Activated CD8-positive, alpha-beta memory T cell treated with anti-CD3 and anti-CD28 coated beads for 48 hours (primary cell): ENCODE data around the gene DOCK9.

Source experiments
- DNase-seq, 3 experiments: peaks; one replicate each; pipeline ENCODE4 v3.0.0-alpha.2; 2020; ENCODE audit warnings: low read depth in 2 of 3, low spot score in 2 of 3

Gene DOCK9

DNA sequence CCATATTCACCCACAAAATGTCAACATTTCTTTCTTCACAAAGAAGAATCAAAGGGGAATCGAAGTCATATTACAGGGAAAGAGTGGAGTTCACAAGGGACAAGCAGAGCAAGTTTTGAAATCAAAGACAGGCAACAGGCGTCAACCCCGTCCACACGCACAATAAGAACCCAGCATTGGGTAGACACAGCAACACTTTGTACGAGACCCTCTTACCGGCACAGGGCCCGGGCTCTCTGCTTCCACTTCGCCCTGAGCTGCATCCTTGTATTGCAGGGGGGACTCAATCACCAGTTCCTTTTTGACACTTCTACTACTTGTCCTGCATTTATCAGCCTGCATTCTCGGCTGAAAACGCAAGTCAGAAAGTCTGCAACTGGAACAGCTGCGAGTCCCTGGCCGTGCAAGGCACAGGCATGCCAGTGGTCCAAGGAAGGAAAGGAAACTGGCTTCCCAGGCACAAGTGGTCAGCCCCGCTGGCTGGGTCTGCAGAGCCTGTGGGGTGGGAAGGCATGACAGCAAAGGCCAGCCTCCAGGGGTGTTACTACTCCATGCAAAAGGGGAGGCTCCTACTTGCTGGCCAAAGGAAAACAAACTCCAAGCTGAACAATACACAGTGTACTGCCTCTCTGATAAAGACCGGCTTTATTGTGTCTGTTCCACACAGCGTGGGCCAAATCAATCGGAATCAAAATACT is at the start of gene DOCK9:
TSS of gene DOCK9 (minus strand) at position 497 of the 698 bp plus-strand sequence. CDS start at position 342, 155 bp downstream.
- no peak for DNase-seq

GRCh38 chr13:99027260-99027659 is 49.4 kb upstream of the DOCK9 start:
- DNase-seq = no peak

DNA sequence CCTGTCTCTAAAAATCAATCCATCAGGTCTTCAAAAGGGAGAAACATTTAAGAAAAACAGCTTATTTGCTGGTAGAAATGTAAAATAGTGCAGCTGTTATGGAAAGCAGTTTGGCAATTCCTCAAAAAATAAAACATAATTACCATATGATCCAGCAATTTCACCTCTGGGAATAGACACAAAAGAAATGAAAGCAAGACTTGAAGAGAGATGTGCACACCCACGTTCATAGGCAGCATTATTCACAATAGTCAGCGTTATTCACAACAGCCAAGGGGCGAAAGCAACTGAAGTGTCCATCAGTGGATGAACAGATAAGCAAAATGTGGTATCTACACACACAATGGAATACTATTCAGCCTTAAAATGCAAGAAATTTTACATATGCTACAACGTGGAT is 45.1 kb upstream of the DOCK9 start:
- no peak for DNase-seq

GRCh38 chr13:99018418-99019180 is 40.7 kb upstream of the DOCK9 start:
- no peak for DNase-seq

- no peak for DNase-seq
These were observed 38.0 kb upstream of the DOCK9 start for GRCh38 chr13:99015606-99016490.

- no peak for DNase-seq
These were observed 36.7 kb upstream of the DOCK9 start for GRCh38 chr13:99014522-99014921.

- no peak for DNase-seq
These were observed 36.1 kb upstream of the DOCK9 start for GRCh38 chr13:99013951-99014350.

DNA sequence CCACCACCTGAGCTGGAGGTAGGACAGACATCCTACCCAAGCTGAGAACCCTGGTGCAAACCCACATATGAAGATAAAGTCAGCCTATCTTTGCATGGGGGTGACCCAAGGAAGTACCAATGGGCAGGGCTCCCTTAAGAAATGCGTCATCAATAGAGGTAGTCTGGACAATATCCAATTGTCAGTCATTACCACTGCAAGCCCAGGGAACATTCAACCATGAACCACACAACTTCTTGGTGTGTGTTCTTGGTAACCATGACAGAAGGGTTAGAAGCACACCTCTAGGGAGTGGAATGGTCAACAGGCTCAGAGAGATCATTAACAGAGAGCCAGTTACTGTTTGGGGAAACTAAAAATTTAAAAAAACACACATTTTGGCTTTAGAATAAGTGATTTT is 34.7 kb upstream of the DOCK9 start:
- no peak for DNase-seq

DNA sequence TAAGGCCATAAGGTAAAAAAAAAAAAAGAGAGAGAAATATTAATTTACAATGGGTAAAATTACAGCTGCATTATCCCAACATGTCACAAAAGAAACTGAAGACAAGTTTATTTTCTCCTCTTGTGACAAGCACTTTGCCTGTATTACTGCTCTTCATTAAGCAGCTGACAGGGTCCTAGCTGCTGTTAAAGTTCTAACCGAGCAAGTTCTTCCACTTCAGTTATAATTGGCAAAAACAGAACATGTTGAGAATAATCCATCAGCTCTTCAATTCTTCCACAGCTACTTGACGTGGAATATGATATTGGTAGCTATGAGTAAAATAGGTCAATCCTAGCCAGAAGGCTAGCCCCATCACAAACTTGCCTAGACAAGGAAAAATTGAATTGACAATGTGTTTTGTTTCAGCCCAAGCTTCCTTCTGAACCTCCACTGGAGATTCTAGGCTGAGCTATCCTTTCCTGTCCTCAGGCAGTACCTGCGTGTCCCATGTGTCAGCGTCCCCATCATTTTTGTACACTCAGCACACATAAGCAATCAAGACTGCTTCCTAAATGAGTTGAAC is 32.2 kb upstream of the DOCK9 start:
- no peak for DNase-seq

GRCh38 chr13:99008577-99008976 is 30.7 kb upstream of the DOCK9 start:
- no peak for DNase-seq

DNA sequence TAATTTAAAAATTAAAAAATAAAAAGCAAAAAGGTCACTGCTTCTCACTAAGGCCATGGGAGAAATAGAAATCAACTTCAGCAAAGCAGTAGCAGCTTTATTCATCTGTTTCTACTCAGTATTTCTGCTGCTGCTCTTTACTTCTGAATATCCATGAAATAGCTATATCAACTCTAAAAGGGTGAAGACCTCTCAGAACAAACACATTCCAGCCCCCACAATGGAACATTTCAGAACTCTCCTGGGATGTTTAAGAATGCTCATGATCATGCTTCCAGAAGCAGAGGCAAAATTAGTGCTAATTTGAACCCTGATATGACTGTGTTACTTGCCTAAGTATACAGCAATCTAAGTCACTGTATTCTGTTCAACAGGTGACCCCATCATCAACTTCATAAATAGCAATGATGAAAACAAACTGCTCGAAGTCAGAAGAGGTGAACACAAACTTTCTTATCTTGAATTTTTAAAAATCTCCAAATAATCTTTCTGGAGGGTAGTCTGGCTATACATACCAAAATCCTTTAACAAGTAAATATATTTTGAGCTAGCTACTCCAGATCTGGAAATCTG is 29.6 kb upstream of the DOCK9 start:
- DNase-seq = no peak

- no peak for DNase-seq
These were observed 27.7 kb upstream of the DOCK9 start for GRCh38 chr13:99005609-99006008.

DNA sequence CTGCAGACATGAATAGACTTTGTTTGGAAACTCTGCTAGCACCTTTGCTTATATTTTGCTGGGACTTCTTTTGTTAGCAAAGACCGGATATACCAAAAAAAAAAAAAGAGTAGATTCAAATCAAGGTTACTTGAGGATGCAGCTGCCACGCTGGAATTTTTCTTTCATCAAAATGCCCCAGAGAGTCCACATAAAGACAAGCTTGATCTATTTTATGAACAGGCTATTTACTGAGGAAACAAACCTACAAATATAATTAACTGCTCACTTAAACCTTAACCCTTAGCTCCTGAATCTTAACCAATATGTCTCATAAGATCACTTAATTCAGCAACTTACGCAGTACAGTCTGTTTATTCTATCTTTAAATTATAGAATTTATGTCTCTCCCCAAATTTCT is 27.1 kb upstream of the DOCK9 start:
- DNase-seq = no peak

GRCh38 chr13:99003851-99004471 is 26.1 kb upstream of the DOCK9 start:
- DNase-seq = no peak

DNA sequence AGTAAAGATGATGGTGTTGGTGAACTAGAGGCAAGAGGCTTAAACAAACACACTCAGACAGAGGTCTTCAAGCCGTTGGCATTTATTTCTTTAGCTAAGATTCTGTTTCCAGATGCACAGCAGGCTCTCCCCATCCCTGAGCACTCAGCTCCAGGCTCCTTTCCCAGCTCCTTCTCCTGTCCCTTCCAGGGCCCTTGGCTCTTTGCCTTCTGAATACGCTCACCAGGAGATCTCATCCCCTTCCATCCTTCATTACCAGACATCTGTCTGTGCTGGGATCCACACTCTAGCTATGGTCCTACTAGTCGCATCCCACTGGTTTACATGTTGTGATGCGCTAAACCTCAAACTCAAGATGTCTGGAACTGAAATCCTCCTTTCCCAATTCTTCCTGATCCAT is 25.3 kb upstream of the DOCK9 start:
- no peak for DNase-seq

DNA sequence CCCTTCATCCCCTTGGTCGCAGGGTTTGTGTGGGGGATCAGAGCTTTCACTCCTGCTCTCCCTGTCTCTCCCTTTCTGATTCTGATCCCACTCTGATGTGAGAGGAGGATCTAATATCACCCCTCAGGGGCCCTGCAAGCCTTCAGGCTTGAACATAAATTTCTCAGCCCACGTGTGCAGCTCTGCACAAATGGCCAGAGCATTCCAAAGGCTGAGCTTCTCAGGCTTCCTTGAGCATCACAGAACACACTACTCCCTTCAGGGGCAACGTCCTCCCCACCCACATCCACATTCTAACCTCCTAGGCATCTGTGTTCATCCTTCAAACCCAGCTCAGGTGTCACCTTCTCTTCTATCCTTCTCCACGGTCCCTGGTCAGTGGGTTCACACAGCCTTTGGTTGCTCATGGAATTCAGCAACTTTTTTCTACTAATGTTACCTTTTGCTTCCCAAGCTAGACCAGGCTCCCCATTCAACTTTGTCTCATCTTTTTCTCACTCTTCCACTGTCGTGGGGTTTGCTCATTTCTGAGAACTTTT is 24.4 kb upstream of the DOCK9 start:
- DNase-seq = no peak

DNA sequence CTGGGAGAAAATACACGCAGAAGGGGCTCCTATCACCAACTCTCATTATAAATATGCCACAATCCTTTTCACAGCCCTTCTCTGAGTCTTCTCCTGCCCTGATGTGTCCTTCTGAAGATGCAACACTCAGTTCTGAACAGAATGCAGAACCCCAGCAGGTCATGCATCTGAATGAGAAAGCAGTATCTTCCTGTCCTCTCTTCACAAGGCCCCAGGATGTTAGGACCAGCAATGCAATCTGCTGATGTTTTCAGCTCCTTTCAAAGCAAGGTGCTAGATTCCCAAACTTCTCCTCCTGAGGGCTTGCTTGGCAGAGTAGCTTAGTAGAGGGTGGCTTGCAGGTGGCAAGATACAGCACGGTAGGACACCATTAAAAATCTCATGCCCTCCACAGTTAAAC is 22.3 kb upstream of the DOCK9 start:
- DNase-seq = no peak

DNA sequence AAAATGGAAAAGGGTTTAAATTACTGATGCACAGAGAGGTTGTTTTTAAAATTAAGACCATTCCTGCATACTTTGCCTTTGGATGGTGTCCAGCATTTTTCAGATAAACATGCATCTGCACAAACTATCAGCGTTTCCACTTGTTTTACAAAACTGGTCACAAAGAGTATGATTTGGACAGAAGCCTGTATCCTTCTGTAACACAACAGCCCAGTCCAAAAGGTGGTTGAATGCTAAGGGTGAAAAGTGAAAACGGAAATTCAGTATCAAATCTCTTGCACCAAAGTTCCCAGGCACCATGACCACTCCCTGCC is 21.7 kb upstream of the DOCK9 start:
- DNase-seq = no peak

DNA sequence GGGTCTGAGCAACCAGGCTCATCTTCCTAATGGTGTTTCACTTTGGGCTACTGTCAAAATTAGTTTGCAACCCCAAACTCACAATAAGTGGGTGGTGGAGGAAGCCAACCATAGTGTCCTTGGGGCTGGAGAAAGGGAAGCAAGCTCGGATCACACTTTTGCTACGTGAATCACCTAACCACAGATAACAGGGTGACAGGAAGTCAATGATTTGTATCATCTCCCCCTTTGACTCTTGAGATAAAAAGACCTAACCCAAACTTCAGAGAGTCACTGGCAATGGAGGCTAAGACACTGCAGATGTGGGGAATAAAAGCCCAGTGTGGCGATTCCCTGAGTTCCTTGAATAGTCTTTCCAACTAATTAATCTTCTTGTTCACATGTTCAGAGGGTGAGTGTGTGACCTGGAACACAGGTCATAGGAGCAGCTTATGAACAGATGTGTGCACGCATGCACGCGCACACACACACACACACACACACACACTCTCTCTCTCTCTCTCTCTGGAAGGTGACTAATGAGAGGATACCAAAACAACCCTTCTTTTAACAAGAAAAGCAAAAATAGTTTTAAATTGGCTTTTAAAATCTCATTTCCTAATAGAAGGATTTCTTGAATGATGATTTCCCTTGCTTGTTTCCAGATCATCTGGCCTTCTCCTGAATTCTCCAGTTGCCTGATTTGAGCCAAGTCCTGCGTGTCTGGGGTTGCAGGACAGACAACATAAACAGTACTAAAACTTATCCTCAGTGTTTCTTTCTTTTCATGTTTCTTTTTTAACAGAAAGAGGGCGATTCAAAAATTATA is 21.2 kb upstream of the DOCK9 start:
- DNase-seq = no peak
